Fibroblast of skin of right quadriceps (primary cell): ENCODE data around the gene DNAJA4.
A peak's percentile ranks its signal among the peaks of the same experiment; 100 is the strongest.
"Not testable (repeated sequence)": the region's sequence is repeated elsewhere in the genome, so short reads cannot be mapped to it uniquely, and the experiment has no call there.

Source experiments
- DNase-seq: peaks from one replicate; pipeline ENCODE4 v3.0.0-alpha.2; 2013

Gene DNAJA4

DNA sequence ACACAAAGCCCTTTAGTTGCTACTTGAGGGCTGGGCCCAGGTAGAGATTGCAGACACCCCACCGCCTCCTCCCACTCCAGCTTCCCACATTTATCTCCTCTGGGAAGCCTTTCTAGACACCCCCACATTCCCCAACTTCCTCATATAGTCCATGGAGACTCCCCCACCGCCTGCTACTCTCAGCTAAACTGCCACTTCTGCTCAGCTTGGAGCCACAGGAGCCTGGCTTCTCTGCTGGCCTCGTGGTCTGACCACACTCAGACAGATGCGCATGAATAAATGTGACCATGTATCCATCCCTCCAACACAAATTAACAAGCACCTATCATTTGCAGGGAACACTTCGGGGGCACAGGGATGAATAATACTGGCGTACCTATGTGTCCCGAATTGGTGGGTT, 19.5 kb upstream of the DNAJA4 start:
- no peak for DNase-seq

DNA sequence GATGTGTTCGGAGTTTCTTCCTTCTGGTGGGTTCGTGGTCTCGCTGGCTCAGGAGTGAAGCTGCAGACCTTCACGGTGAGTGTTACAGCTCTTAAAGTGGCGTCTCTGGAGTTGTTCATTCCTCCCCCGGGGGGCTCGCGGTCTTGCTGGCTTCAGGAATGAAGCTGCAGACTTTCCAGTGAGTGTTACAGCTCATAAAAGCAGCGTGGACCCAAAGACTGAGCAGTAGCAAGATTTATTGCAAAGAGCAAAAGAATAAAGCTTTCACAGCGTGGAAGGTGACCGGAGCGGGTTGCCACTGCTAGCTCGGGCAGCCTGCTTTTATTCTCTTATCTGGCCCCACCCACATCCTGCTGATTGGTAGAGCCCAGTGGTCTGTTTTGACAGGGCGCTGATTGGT, 19.0 kb upstream of the DNAJA4 start:
- DNase-seq = not testable (repeated sequence)

DNA sequence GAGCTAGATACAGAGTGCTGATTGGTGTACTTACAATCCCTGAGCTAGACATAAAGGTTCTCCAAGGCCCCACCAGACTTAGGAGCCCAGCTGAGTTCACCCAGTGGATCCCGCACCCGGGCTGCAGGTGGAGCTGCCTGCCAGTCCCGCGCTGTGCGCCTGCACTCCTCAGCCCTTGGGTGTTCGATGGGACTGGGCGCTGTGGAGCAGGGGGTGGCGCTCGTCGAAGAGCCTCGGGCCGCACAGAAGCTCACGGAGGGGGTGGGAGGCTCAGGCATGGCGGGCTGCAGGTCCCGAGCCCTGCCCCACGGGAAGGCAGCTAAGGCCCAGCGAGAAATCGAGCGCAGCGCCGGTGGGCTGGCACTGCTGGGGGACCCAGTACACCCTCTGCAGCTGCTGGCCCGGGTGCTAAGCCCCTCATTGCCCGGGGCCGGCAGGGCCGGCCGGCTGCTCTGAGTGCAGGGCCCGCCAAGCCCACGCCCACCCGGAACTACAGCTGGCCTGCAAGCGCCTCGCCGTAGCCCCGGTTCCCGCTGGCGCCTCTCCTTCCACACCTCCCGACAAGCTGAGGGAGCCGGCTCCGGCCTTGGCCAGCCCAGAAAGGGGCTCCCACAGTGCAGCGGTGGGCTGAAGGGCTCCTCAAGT, 18.3 kb upstream of the DNAJA4 start:
- not testable (repeated sequence) for DNase-seq

DNA sequence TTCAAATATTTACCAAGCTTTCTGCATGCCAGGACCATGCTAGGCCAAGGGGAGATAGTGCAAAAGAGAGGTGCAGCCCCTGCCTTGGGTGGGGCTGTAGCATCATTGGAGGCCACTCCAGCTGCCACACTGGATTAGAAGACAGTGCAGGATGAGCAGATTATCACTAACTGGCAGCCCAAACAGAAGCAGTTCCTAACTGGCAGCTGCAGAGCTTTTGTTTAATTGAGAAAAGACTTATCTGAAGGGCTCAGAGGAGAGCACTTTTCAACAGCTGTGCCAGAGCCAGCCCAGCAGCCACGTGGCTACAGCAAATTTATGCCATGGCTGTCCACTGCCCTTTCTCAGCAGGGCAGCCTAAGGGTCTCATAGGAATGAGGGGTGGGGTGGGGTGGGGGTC, 16.5 kb upstream of the DNAJA4 start:
- DNase-seq = no peak

DNA sequence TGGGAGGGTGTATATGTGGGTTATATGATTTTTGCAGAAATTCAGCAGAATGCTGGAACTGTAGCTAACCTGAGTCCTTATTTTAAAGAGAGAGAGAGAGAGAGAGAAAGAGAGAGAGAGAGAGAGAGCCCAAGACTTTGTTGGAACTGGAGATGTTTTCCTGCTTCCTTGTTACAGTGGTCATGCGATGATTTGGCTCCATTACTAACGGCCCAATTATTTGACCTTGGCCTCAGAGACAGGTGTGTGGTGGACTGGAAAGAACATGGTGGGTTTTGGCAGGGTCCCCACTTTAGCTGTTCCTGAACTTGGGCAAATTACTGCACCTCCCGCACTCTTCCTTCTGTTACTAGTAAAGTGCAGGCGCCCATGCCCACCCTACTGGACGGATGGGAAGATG, 15.2 kb upstream of the DNAJA4 start:
- DNase-seq = no peak

DNA sequence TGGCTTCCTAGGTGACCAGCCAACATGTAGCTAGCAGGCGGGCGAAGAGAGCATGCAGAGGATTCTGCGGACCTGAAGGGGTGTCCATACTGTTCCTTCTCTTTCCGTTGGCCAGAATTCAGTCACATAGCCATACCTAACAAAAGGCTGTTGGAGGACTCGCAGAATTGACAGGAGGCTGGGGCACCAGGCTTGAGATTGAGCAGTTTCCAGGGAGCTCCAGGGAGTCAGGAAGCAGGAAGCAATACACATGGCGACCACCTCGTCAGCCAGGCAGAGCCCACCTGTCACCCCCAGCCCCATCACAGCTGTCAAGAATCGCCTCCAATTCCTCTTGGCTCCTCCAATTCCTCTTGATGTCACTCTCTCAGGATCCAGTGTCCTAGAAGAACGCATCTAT, 13.2 kb upstream of the DNAJA4 start:
- DNase-seq = no peak

DNA sequence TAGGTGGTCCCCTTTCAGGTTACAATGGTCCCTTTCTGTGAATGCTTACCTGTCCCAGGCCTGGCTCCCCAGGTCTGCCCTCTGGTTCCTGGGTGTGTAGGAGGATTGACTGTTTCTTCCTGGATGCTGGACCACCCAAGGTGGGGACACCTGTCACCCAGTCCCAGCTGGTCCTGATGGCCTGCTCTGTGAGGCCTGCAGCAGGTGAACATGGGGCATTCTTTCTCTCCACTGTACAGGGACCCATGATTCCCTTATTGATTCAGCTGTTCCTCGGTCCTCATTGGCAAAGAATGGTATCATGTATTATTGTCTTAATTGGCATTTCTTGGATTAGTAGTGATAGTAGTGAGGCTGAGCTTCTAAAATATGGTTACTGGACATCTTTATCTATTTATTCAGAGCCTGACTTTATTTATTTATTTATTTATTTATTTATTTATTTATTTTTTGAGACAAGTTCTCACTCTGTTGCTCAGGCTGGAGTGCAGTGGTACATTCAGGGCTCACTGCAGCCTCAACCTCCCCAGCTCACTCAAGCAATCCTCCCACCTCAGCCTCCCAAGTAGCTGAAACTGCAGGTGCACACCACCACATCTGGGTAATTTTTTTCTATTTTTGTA, 8.8 kb upstream of the DNAJA4 start:
- DNase-seq = no peak

DNA sequence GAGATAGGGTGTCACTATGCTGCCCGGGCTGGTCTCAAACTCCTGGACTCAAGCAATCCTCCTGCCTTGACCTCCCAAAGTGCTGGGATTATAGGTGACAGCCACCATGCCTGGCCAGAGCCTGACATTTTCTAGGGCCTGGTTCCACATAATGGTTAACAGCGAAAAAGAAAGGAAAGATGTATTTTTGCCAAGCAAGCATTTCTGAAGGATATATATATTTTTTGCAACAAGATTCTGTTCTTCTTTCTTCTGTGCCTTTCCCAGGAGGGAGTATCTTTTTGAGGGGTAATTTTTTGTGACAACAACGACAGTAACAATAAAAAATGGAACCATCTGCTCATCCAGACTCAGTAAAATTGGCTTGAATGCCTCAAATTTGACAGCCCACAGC, 8.3 kb upstream of the DNAJA4 start:
- no peak for DNase-seq

DNA sequence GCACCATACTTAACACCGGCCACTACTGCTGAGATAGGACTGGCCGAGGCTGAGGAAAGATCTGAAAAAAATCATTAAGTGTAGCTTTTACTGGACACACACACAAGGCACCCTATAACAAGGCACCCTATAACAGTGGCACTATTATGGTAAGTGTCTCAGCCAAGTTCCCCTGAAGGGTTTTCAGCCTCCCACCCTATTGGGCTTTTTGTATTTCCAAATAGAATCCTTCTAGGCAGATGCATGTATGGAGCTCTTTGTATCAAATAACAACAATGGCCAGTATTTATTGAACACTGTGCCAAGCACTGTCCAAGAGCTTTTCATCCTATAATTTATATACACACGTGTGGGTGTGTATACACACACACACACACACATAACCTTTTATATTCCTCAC, 6.7 kb upstream of the DNAJA4 start:
- no peak for DNase-seq

DNA sequence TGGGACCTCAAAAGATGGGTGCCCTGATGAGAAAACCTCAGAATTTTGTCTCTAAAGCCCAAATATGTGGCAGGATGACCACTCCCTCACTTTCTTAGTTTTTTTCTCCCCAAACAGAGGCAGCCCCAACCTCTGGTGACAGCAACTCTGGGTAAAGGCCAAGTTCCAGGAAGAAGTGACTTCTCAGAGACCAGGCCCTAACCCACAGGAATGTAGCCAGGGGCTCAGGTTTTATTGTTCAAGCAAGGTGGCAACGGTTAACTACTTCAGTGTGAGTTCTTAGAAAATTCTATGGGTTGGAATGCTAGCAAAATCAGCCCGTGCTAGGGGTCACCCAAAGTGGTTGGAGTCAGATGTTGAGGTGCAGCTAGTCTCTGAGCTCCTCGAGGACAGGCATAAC, 5.1 kb upstream of the DNAJA4 start:
- no peak for DNase-seq

DNA sequence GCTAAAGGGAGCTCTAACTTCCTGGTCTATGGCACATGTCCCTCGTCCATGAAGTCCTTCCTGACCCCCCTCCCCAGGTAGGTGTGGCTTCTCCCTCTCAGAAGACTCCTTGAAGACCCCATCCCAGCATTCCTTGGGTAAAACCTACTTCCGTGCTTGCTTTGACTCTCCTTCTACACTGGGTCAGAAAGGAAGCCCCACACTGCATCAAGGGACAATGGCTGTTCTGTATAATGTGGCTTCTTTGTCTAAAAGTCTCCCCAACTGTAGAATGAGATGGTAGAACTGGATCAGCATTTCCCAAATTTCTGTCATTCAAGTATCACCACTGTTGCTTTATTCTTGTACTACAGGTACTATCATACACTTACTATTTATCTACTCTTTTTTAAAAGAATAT, 3.9 kb upstream of the DNAJA4 start:
- no peak for DNase-seq

DNA sequence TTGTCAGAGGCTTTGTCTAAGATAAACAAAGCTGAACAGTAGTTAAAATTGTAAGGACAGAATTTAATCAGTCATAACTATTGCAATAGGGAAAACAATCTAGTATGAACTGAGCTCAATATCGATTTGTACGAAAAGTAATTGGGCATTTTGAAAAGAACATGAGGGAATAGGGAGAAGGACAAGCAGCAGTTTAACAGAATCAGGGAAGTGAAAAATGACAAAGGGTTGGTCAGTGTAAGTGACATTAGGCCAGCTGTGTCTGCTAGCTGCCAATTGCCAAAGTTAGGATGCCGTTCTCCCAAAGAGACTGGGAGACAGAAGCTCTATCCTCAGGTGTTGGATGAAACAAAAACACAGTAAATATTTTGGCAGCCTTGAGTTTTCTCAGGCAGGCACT, 3.3 kb upstream of the DNAJA4 start:
- DNase-seq = no peak

DNA sequence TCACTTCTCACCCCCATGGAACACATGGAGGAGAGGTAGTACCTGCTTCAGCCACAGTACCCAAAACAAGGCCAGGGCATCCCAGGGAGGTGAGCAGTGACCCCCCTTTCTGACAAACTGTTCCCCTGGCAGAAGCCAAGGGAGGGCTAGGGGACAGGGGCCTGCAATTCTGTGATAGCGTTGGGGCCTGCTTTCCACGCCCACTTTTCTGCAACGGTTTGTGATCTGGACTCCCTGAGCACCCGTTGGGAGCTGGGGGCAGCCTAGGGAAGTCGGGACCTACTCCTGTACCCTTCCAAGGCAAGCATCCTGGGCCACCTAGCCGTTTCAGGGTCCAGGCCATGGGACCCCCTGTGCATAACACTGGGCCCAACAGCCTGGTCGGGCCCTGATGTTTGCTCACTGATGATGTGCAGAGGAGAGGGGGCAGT, 996 bp upstream of the DNAJA4 start:
- DNase-seq = no peak

DNA sequence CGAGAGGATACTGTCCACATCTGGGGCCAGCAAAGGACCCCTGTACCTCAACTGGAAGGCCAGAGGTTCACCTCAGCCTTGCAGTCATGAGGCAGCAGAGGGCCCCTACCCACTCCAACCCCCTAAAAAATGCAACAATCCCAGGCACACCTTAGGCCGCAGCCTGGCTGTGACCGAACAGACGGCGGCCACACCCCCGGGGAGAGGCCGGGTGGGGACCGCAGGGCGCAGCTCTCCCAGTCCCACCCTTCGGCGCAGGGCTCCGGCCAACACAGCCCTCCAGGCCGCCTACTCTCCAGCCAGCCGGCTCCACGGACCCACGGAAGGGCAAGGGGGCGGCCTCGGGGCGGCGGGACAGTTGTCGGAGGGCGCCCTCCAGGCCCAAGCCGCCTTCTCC, 457 bp upstream of the DNAJA4 start:
- no peak for DNase-seq

DNA sequence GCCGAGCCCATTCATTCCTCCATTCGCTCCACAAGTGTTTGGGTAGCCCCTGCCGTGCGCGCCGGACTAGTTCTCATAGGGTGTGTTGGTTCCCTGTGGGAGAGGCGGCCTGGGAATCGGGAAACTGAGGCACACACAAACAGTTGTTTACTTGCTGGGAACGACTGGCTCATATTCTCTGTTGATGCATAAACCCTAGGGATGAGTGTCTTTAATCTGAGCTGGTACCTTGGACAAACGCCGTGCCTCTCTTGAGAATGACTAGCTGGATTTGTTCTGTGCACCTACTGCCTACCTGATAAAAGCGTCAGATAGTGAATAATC, 737 bp downstream of the DNAJA4 start:
- no peak for DNase-seq

DNA sequence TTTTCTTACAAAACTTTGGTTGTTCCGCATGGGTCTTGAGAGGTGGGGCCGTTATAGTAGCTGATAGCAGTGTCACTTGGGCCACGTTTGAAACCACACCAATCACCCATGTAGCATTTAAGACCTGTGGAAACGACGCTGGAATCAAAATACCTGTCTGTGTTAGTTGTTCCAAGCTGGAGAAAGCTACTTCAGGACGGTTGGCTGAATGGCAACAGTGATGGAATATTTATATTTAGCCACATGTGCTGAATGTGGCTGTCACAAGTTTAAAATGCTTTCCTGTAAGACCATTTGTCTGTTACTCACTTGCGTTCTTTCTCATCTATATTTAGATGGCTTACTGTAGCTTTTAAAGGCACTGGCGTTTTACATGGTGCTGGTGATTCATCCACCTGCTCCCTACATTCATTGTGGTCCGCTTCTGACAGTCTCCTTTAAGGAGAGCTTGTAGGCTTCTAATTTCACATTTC, 1.4 kb downstream of the DNAJA4 start:
- peak; percentile 55 for DNase-seq

DNA sequence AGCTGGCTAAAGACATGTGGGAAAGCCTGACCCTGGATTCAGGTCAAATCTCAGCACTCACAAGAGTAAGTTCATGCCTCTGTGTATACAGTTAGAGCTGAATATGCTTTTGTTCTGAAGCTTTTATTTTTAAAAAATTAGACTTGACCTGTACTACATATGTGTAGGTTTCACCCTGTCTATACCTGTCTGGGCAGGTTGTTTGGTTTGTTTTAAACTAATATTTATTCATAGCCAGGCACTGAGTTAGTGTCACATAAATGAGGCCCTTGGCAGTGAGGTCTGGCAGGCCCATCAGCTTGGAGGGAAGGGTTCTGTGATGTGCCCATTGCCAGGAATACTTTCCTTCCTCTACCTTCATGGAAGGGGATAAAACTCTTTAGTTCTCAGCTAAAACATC, 1.9 kb downstream of the DNAJA4 start:
- no peak for DNase-seq

DNA sequence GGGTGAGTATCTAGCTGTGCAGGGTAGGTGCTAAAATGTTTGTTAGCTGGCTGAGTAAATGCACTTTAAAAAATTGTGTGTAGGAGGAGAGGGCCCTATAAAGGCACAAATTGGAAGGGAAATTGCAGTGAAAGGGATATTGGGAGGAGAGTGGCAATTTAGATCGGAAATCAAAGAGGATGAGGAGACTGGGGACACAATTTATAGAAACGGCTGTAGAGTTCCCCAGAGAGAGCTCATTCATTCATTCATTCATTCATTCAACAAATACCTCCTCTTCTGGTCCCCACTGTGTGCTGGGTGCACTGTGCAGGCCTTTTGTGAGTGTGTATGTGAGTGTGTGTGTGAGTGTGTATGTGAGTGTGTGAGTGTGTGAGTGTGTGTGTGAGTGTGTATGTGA, 2.4 kb downstream of the DNAJA4 start:
- DNase-seq = no peak

DNA sequence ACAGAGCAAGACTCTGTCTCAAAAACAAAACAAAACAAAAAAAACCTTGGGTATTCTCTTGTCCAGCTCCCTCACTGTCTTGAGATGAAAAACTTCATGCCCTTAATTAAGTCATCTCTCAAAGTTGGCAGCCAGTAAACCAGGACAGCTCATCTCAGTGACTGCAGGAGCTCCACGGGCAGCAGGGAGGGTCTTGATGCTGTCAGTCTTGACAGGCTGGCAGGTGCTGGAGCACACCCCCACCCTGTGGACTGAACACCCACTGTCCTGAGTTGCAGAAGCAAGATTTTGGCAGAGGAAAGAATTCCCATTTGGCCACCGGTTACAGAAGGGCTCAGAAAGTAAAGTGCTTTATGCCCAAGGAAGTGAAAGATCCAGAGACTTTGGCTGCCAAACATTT, 8.0 kb downstream of the DNAJA4 start:
- DNase-seq = no peak

DNA sequence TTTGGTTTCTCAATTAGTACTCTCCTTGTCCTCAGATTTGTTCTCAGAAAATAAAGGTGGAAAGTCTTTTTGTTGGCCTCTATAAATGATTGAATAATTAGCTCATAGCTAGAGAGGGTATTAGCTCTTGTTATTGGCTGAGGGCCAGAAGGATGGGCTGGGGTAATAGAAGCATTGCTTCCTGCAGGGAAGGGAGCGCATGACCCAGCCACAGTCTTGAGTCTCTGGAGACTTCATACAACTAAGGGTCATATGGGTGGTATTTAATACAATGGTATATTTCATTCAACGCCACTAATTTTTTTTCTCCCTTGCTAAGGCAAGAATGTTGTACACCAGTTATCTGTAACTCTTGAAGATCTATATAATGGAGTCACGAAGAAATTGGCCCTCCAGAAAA, 8.4 kb downstream of the DNAJA4 start:
- no peak for DNase-seq

DNA sequence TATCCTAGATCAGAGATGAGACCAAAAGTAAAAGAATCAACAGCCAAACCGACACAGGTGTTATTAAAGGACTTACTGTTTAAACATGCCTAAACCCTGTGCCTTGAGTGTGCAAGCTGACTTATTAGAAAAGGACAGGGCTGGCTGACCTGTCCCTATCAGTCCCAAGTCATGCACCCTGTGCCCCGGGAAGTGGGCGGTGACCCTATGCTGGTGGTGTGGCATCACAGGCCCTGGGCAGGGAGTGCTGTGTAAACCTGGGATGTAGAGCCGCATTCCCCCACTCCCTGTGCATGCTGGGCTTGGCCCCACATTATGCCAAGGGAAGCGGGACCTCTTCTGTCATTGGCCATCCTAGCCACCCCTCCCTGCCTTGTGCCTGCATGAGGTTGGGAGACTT, 10.6 kb downstream of the DNAJA4 start:
- no peak for DNase-seq

DNA sequence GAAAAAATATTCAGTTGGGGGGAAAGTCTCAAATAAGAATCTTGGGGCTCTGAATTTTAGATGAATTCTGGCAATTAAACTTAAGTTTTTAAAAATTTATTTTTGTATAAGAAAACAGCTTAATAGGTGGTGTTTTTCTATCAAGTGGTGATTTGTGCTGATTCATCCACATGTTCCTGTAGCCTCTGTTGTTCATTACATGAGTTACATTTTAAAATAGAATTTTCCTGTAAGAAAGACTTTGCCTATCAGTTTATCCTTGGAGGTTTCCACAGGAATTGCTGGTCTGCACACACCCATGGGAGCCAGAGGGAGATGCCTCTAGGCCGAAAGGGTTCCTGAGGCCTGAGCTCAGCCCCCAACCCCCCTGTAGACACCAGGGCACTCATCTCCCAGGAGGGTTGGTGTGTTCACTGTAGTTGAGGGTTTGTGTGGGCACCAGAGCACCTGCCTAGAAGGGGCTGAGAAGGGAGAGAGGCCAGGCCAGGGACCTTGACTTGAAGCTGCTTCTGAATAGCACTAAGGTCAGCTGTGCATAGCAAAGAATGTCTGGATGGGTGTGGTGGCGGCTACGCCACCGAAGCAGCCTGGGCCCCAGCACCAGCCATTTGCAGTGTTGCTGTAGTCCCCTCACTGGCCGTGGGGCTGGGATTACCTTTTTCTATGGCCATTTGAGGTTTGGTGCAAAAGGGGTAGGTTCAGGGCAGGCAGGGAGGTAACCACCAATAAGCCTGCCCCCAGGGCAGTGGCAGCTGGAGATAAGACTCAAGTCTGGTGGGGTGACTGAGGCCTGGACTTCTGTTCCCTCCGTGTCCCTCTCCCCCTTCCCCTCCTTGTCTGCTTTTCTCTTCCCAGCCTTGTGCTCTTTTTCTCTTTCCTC, 11.9 kb downstream of the DNAJA4 start:
- no peak for DNase-seq

DNA sequence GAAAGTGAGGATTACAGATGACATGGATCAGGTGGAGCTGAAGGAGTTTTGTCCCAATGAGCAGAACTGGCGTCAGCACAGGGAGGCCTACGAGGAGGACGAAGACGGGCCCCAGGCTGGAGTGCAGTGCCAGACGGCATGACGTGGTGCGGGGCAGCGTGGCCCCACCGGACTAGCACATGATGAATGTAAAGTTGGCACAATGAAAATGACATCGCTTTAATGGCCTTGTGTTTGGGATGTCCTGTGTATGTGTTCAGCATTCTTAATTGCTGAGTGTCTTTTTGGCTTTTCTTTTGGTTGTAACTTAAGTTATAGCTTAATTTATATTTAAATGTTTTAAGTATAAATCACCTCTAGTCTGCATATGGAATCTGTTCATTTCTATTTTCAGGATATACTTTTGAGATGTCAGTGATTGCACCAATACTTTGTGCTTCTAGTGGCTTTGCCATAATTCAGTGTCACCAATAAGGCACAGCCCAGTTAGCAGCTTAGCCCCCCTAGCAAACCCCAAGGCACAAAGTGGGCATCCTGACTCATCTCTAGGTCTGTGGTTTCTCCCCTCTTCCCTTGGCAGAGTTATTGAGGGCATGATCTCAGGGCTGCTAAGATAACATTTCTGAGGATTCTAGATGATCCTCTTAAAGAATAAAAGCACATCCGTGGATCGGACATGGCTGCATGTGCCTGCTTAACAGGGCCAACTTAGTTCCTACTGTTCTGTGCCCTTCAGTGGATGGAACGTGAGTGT, 16.1 kb downstream of the DNAJA4 start:
- DNase-seq = peak; percentile 39

DNA sequence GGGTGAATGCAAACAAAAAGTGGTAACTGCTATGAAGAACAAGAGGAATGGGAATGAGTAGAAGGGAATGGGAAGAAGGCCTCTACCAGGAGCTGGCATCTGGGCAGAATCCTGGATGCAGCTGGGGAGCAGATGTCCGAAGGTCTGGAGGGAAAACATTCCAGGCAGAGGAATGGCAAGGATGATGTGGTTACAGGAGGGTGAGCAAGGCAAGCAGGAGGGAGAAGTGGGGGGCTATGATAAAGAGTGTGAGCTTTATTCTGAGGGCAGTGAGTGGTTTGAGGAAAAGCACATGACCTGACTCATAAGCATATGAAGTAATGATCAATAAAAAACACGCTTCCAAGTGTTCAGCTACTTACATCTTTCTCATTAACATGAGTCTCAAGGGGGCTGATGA, 18.0 kb downstream of the DNAJA4 start:
- DNase-seq = peak; percentile 78
